HG03175 (cell line): ENCODE results near the gene POTEH.
"Not testable (repeated sequence)": the region's sequence is repeated elsewhere in the genome, so short reads cannot be mapped to it uniquely, and the experiment has no call there.

ENCODE experiments used
- ATAC-seq: cut with Tn5 transposase; IDR thresholded peaks from one replicate; pipeline ENCODE4 v1.9.1; 2021; ENCODE audit warnings: mild to moderate bottlenecking, moderate library complexity; ENCODE audit not compliant: unreplicated experiment

The POTEH gene

GRCh38 chr22:15734411-15734810 is 44.6 kb downstream of the POTEH start:
- not testable (repeated sequence) for ATAC-seq

- ATAC-seq: not testable (repeated sequence)
Measured at GRCh38 chr22:15738157-15738908, 48.5 kb downstream of the POTEH start.

- ATAC-seq: not testable (repeated sequence)
Measured at GRCh38 chr22:15738909-15739391, 49.1 kb downstream of the POTEH start.

- ATAC-seq: not testable (repeated sequence)
Measured at GRCh38 chr22:15747636-15748323, 58.0 kb downstream of the POTEH start.

GRCh38 chr22:15749181-15749970 is 59.5 kb downstream of the POTEH start:
- ATAC-seq: not testable (repeated sequence)

DNA sequence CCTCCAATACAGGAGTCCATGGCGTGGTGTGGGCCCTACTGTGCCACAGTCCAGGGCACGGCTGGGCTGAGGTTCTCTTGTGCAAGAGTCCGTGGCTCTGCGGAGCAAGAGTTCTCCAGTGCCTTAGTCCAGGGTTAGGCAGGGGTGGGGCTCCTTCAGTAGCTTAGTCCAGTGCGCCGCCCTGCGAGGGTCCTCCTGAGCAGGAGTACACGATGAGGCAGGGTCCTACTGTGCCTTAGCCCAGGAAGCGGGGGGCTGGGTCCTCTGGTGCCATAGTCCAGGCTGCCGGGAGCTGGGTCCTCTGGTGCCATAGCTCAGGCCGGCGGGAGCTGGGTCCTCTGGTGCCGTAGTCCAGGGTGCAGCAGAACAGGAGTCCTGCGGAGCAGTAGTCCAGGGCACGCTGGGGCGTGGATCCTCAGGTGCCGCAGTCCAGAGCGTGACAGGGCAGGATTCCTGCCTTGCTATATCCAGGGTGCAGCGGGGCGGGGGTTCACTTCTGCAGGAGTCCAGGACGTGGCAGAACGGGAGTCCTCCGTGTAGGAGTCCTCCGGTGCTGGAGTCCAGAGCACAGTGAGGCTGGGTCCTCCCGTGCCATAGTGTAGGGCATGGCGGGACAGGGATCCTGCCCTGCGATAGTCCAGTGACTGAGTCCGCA is 69.7 kb downstream of the POTEH start:
- not testable (repeated sequence) for ATAC-seq

GRCh38 chr22:15760388-15761150 is 70.7 kb downstream of the POTEH start:
- not testable (repeated sequence) for ATAC-seq

DNA sequence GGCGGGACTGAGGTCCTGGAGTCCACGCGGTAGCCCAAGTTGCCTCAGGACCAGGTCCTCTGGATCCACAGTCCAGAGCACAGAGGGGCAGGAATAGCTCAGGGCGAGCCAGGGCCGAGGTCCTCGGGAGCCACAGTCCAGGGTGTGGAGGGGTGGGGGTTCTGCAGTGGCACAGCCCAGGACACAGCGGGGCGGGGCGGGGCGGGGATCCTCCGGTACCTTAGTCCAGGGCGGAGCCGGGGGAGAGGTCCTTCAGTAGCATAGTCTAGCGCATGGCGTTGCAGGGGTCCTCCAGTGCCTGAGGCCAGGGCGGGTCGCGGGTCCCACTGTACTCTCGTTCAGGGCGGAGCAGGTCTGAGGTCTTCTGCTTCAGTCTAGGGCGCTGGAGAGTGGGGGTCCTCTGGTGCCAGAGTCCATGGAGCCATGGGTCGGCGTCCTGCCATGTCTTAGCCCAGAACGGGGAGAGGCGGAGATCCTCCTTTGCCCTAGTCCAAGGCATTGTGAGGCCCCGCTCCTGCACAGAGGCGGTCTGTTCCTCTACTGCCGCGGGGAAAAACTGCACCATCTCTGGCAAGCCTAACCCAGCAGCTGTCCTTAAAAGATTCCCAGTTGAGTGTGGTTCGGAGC is 71.4 kb downstream of the POTEH start:
- ATAC-seq: not testable (repeated sequence)

DNA sequence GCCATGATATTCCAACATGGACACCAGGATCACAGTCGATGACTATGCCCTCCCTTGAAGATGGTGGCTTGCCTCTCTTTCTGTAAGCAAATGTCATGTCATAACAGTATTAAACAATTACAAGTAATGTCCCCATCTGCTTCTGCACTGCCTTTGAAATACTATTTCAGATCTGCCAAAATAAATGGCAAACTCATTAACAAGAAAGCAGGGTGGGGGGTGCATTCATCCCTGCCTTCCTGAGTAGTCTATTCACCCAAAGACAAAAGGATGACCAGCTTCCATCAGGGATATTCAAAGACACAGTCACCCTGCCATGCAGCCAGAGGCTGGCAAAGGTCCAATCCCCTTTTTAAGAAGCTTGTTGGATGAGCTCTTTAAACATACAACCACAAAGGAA is 73.7 kb downstream of the POTEH start:
- ATAC-seq: not testable (repeated sequence)
